ENCODE results near the gene NHSL1.

DNA sequence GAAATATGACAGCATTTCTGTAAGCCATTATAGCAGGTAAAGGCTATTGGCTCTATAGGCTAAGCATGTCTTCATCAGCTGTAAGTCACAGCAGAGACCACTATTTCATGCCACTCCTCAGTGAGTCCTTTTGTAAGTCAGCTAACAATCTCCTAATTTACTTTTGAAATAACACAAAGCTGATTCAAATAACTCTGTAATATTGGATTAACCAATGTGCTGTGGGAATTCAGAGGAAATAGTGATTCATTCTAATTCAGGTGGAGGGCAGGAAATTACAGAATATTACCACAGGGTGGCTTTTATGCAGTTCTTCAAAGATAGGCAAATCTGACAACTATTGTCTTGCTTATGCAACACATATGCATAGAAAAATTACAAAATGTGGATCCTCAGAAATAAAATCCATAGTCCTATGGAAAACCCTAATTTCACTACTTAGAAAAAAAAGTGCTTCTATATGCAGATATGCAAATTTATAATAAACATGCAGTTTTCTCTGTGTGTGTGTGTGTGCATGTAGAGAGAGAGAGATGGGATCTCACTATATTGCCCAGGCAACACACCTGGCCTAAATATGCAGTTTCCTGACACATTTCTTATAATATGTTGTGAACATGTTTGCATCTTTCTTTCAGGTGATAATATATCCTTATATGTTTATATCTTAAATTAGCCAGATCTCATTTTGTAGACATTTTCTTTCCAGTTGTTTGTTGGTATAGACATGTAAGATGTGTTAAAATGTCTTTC lies 126.4 kb downstream of the NHSL1 start:
- TF ChIP-seq TAF1 (conservative IDR thresholded peaks at IDR 0.05) (no peak), SP1 (IDR thresholded peaks at IDR 0.05) (no peak), YY1 (IDR thresholded peaks at IDR 0.05) (no peak), RAD21 (IDR thresholded peaks at IDR 0.05) (peak; percentile 38 to 54), FOXA1 (IDR thresholded peaks at IDR 0.05) (no peak)
- TF ChIP-seq, protein P1, sequence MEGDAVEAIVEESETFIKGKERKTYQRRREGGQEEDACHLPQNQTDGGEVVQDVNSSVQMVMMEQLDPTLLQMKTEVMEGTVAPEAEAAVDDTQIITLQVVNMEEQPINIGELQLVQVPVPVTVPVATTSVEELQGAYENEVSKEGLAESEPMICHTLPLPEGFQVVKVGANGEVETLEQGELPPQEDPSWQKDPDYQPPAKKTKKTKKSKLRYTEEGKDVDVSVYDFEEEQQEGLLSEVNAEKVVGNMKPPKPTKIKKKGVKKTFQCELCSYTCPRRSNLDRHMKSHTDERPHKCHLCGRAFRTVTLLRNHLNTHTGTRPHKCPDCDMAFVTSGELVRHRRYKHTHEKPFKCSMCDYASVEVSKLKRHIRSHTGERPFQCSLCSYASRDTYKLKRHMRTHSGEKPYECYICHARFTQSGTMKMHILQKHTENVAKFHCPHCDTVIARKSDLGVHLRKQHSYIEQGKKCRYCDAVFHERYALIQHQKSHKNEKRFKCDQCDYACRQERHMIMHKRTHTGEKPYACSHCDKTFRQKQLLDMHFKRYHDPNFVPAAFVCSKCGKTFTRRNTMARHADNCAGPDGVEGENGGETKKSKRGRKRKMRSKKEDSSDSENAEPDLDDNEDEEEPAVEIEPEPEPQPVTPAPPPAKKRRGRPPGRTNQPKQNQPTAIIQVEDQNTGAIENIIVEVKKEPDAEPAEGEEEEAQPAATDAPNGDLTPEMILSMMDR (IDR thresholded peaks at IDR 0.05; ENCODE audit: low read depth, low read length, missing input control): peak; percentile 34
- TF ChIP-seq, protein P2, sequence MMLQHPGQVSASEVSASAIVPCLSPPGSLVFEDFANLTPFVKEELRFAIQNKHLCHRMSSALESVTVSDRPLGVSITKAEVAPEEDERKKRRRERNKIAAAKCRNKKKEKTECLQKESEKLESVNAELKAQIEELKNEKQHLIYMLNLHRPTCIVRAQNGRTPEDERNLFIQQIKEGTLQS (IDR thresholded peaks at IDR 0.05): no peak
- TF ChIP-seq, protein P3, sequence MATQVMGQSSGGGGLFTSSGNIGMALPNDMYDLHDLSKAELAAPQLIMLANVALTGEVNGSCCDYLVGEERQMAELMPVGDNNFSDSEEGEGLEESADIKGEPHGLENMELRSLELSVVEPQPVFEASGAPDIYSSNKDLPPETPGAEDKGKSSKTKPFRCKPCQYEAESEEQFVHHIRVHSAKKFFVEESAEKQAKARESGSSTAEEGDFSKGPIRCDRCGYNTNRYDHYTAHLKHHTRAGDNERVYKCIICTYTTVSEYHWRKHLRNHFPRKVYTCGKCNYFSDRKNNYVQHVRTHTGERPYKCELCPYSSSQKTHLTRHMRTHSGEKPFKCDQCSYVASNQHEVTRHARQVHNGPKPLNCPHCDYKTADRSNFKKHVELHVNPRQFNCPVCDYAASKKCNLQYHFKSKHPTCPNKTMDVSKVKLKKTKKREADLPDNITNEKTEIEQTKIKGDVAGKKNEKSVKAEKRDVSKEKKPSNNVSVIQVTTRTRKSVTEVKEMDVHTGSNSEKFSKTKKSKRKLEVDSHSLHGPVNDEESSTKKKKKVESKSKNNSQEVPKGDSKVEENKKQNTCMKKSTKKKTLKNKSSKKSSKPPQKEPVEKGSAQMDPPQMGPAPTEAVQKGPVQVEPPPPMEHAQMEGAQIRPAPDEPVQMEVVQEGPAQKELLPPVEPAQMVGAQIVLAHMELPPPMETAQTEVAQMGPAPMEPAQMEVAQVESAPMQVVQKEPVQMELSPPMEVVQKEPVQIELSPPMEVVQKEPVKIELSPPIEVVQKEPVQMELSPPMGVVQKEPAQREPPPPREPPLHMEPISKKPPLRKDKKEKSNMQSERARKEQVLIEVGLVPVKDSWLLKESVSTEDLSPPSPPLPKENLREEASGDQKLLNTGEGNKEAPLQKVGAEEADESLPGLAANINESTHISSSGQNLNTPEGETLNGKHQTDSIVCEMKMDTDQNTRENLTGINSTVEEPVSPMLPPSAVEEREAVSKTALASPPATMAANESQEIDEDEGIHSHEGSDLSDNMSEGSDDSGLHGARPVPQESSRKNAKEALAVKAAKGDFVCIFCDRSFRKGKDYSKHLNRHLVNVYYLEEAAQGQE (IDR thresholded peaks at IDR 0.05): no peak

Measured in liver (tissue), 3 donors.